HG02970 (cell line): ENCODE results near the gene C19orf67.

ENCODE experiments used
- ATAC-seq: cut with Tn5 transposase; IDR thresholded peaks from one replicate; pipeline ENCODE4 v1.9.1; 2021; ENCODE audit warnings: mild to moderate bottlenecking, moderate library complexity, moderate number of reproducible peaks; ENCODE audit not compliant: unreplicated experiment, low FRiP score

The C19orf67 gene

DNA sequence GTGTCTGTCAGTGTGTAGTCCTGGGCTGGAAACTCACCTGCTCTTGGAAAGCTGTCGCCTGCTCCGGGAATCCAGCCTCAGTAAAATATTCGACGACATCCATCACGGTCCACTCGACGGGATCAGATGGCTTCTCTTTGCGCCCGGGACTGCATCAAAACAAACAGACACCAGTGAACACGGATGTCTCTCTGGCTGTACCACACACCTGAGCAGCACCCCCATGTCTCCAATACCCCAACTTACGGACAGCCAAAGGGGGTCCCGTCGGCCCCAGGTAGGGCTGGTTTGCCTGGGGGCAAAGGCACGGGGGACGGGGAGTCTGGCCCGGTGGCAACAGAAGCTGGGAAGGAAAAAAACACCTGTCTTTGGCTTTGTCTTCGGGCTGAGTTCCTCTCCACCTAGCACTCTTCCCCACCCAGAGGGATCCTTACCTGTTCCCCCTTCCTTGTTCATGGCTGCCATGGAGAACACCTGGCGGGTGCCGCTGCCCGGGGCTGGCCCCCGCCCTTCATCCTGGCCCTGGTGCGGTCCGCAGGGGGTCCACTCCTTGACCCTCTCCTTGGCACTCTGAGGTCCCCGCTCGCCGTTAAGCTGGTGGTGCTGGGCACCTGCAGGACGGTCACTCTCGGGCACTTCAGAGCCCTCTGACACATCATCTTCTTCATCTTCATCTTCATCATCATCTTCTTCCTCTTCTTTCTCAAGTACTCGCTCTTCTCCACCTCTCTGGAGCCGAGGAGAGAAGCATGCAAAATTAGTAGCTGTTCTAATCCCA, 3.2 kb upstream of the C19orf67 start:
- no peak for ATAC-seq

DNA sequence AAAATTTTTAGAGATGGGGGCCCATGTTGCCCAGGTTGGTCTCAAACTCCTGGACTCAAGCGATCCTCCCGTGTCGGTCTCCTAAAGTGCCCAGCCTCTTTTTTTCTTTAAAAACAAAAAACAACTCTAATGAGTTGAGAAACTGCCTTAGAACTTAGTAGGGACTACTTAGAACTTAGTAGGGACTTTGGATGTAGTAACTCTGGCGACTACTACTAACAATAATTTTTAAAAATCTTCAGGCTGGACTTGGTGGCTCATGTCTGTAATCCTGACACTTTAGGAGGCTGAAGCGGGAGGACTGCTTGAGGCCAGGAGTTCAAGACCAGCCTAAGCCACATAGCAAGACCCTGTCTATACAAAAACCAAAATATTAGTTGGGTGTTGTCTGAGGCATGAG, 515 bp upstream of the C19orf67 start:
- no peak for ATAC-seq

DNA sequence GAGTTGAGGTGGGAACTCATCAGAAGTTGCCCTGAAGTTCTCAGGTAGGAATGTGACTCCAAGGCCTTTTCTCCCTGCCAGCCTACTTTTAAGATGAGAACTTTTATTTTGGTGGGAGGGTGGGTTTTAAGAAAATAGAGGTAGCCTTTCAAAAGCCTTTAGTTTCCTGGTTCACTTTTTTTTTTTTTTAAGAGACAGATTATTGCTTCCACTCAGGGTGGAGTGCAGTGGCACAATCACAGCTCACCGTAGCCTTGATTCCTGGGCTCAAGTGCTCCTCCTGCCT, 3.0 kb downstream of the C19orf67 start:
- ATAC-seq: no peak

DNA sequence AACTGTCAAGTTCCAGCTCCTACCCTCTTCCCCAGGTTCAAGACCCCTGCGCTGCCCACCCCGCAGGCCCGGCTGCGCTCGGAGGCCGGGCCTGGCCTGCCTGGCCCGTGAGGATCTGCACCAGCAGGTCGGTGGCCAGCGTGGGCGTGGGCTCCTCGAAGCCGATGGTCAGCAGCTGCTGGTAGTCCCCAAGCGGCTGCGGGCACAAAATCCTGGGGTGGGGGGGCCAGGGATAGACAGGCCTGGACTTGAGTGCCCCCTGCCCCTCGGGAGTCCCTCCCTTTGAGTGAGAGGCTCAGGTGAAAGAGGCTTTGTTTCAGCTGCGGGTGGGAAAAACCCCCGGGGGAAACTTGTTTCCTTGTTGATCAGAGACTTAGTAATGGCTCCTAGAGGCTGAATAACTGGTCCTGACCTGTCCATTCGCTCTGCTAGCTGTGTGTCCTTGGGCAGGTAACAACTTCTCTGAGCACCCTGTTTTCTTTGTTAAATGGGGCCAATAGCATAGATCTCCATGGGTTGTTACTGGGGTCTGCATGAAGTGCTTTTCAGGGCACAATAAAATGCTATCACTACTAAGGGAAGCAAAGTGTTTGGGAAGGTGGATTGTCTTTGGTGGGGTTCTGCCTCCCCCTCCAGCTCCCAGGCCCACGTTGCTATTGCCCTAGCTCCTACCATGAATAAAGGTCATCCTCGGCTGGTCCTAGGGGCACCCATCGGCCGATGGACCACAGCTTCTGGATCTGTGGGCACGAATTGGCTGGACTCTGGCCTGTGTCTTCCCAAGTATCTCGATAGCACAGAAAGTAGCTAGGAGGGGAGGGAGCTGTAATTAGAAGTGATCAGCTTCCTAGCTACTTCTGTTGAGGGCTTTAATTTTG, 3.5 kb downstream of the C19orf67 start:
- peak; percentile 11 for ATAC-seq

DNA sequence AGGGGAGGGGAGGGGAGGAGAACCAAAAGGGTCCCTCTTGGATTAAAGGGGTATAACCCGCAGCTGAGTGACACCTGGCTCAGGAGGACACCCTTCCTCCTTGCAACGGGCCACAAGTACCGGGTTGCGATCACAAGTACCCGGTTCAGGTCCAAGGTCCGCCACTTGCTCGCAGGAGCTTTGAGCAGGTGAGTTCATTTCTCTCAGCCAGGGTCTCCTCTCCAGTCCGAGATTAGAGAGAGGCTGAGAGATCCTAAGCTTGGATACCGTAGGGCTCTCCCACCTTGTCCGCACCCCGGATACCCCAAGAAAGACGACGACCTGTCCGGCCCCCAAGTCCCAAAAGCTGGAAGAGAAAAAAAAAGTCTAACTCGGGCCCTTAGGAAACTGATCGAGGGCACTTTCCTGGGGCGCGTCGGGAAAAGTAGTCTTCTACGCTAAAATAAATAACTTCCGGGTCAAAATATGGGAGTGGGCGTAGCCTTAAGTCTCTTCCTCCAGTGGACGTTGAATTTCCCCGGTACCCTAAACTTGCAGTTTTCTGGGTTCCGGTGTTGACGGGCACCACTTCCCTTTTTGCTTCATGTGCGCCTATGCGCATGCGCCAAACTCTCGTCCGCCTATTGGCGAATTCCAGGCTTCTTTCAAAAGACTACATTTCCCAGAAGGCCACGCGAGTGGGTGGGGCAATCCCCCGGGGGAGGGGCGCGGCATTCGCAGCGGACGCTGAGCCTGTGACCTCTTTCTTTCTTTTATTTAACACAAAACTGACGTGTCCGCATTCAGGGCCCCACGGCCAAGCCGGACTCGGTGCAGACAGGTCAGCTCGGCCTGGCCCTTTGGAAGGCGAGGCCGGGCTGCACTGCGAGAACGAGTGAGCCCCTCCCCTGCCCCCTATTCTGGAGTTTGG, 4.4 kb downstream of the C19orf67 start:
- ATAC-seq: peak; percentile 86

DNA sequence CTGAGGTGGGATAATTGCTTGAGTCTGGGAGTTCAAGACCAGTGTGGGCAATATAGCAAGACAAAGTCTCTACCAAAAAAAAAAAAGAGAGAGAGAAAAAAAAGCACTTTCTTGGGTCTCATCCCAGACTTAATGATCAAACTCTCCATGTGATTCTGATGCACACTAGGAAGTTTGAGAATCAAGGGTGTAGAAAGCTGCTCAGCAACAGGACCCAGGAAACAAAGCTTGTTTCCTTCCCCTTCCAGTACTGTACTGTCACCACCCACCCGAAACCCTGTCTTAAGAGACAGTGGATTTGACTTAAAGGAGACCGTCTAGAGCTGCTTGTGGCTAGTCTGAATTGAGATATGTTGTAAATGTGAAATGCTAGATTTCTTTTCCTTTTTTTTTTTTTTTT, 7.2 kb downstream of the C19orf67 start:
- no peak for ATAC-seq

DNA sequence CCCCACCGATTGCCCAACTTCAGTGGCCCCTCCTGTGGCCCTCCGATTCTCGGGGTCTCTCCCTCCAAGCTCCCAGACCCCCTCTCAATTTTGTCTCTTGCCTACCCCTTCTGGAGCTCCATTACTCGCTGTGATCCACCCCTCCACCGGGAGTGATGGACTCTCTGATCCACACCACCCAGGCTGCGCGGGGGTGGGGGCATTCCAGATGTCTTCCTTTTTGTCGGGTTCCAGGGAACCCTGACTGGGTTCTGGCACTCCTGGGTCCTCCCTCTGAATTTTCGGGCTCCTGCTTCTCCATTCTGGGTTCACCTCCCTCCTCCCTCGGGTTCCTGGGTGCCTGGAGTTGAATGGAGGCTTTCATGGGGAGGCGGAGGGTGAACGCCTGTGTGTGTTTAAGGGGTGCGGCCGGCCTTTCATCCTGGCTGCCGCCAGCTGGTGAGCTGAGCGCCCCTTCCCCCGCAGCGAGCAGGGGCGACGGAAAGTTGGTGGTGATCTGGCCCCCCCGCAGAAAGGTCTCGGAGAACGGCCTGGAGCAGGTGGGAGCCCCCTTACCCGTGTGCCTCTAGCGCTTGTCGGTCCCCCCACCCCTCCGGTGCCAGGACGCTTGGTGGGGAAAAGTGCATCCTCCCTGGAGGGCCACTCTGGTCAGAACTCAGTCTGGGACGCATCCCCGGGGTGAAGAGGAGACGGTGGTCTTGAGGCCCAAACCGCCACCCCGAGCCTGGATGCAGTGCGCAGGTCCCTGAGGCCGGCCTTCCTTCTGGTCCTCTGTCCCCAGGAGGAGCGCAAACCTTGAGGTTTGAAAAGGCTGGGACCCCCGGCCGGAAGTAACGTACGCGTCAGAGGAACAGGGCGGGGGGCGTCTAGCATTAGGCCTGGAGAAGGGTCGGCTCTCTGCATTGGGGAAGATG, 11.4 kb downstream of the C19orf67 start:
- no peak for ATAC-seq

DNA sequence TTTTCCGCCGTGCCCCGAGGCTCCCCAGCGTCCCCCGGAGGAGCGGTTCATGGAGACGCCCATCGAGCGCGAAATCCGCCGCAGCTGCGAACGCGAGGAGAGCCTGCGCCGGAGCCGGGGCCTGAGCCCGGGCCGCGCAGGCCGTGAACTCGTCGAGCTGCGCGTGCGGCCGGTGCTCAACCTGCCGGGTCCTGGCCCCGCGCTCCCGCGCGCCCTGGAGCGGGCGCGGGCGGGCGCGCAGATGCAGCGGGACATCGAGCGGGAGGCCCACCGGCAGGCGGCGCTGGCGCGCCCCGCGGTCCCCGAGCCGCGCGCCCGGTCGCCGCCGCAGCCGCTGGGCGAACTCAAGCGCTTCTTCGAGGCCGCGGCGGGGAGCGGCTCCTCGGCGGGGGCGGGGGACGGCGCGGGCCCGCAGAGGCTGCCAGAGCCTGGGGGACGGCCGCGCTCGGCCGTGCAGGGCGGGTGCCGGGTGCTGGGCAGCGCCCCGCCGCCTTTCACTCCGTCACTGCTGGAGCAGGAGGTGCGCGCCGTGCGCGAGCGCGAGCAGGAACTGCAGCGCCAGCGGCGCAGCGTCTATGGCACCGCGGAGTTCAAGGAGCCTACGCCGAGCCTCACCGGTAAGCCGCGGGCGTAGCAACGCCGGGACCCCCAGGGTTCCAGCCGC, 12.2 kb downstream of the C19orf67 start:
- peak; percentile 38 for ATAC-seq

DNA sequence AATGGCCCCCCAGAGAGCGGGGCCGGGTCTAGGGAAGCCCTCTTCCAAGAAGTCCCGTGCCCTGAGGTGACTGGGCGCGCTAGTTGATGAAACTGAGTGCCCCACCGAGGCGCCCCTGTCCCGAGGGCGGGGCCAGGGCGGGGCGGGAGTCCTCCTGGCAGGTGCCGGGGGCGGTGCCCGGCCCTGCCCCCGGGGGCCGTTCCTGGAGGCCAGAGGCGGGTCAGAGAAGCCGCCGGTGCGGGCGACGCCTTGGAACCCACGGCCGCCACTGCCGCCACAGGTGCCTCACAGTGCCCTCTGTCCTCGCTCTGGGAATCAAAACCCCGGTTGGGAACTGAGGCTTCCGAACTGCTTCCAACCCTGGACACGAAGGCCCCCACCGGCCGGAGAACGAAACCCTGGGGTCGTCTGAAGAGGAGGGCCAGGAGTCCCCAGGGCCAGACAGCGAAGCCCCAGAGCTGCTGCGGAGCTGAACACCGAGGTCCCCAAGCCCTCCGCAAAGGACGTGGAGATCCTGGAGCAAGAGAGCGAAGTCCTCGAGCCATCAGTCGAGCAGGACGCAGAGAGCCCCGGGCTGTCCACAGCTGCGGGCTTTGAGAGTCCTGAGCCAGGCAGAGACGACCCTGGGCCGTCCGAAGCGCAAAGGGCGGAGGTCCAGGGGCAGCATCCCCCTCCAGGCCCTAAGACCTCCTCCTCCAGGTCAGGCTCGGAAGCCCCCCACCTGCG, 12.9 kb downstream of the C19orf67 start, which contains the start of gene MISP3:
Gene MISP3, plus strand, starts transcription at position 252 of the 726 bp plus-strand sequence. CDS start 524 bp downstream, outside the sequence.
- peak; percentile 1 for ATAC-seq

DNA sequence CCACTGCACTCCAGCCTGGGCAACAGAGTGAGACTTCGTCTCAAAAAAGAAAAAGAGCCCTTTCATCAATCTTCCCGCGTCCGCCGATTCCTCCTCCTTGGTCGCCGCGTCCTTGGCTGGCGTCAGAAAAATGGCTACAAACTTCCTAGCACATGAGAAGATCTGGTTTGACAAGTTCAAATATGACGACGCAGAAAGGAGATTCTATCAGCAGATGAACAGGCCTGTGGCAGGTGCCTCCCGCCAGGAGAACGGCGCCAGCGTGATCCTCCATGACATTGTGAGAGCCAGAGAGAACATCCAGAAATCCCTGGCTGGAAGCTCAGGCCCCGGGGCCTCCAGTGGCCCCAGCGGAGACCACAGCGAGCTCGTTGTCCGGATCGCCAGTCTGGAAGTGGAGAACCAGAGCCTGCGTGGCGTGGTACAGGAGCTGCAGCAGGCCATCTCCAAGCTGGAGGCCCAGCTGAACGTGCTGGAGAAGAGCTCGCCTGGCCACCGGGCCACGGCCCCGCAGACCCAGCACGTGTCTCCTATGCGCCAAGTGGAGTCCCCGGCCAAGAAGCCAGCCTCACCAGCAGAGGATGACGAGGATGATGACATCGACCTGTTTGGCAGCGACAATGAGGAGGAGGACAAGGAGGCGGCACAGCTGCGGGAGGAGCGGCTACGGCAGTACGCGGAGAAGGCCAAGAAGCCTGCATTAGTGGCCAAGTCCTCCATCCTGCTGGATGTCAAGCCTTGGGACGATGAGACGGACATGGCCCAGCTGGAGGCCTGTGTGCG, 15.1 kb downstream of the C19orf67 start:
- no peak for ATAC-seq

DNA sequence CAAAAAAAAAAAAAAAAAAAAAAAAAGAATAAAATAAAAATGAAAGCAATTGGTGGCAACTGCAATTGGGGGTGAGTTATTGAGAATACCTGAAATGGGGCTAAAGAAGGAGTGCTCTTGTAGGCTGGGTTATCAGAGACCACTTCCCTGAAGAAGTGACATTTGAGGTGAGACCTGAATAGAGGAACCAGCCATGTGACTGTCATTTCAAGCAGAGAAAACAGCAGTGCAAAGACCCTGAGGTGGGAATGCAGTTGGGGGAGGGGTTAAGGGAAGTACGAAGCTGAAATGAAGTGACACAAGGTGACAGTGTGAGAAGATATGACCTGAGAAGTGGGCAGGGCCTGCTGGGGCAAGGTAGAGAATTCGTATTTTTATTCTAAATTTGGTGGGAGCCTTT, 19.4 kb downstream of the C19orf67 start:
- ATAC-seq: no peak

DNA sequence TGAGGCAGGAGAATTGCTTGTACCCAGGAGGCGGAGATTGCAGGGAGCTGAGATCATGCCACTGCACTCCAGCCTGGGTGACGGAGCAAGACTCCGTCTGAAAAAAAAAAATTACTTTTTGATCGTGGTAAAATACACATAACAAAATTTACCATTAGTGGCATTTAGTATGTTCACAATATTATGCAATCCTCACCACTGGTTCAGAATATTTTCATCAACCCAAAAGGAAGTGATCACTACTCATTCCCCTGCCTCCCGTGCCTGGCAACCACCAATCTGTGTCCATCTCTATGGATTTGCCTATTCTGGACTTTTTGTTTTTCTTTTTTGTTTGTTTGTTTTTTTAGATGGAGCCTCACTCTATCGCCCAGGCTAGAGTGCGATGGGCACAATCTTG, 22.5 kb downstream of the C19orf67 start:
- no peak for ATAC-seq

DNA sequence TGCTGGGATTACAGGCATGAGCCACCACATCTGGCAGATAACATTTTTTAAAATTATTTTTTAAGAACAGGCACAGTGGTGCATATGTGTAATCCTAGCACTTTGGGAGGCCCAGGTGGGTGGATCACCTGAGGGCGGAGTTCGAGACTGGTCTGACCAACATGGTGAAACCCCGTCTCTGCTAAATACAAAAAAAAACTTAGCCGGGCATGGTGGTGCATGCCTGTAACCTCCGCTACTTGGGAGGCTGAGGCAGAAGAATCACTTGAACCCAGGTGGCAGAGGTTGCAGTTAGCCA, 23.1 kb downstream of the C19orf67 start:
- no peak for ATAC-seq

DNA sequence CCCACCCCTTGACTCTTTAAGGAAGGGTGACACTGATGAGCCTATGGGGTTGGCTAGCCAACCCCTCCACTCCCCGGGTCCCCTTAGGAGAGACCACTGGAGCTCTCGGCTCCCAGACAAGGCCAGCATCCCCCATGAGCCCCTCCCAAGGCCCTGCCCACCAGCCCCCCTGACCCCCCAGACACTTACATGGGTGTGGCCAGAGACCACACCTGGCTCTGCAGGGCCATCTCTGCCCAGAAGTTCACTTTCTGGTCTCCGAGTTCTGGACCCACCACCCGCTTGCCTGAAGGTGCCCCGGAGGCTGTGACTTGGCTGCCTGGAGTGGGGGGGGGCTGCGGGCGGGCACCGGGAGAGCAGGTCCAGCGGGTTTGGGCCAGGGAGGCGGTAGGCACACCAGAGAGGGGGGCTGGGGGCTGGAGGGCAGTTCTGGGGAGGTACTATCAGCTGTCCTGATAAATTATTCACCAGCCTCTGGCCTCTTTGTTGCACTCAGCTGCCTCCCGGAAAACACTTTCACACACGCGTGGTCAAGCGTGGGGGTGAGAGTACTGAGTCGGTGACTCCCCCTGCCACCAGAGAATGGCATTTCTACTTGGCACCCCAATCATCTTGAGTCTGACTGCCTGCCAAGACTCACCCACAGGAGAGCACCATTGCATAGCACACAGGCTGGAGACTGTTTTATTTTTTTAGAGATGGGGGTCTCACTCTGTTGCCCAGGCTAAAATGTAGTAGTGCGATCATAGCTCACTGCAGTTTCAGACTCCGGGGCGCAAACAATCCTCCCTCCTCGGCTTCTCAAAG, 23.6 kb downstream of the C19orf67 start, which contains the start of gene PALM3:
Gene PALM3, minus strand, starts transcription at position 326 of the 807 bp plus-strand sequence. Its CDS starts 96 bp downstream, at position 230.
- ATAC-seq: no peak

DNA sequence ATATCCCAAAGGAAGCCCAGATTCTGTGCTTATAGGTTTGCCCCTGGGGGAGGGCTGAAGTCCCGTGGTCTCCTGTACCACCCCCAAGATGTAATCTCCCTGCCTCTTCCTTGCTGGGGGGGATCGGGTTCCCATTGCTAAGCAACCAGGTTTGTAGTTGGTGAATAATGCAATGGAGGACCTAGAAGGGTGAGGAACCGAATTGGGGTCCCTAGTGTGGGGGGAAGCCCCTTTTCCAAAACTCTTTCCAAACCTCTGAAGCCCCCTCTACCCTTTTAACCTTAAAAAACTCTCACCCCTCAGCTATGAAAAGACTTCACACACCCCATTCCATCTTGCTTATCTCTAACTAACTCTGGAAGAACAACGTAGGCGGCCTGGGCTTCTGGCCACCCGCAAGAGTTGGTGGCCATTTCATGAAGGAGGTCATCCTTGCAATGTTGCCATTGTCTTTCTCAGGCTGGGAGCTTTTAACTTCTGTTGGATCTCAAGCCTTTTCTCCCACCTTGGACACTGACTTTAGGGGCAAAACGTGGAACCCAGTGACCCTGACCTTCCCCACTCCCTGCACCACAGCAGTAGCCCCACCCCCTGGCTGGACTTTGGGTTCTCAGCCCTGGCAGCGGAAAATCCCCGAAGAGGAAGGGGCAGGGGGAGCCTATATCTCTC, 24.4 kb downstream of the C19orf67 start:
- ATAC-seq: no peak

DNA sequence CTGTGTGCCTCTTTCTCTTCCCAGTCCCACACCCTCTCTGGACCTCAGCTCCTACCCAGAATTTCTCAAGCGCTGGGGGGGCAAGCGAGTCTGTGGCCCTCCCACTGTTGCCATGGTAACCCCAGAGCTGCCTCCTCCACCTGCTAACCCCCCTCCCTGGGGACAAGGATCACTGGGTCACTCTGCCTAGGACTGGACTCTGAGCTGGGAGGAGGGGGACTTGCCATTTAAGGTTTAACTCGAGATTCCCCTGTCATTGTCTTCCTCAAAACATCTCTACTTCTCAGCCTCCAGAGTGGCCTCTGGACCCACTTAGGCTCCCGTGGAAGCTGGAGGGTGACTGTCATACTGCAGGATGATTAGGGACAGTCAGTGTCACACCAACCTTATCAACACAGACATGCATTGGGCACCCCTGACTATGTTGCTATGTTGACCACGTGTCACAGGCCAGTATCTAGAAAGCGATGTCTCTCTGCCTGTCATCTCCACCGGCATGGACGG, 25.9 kb downstream of the C19orf67 start:
- ATAC-seq: no peak
